ENCODE data around the gene PRCP.

Gene PRCP

DNA sequence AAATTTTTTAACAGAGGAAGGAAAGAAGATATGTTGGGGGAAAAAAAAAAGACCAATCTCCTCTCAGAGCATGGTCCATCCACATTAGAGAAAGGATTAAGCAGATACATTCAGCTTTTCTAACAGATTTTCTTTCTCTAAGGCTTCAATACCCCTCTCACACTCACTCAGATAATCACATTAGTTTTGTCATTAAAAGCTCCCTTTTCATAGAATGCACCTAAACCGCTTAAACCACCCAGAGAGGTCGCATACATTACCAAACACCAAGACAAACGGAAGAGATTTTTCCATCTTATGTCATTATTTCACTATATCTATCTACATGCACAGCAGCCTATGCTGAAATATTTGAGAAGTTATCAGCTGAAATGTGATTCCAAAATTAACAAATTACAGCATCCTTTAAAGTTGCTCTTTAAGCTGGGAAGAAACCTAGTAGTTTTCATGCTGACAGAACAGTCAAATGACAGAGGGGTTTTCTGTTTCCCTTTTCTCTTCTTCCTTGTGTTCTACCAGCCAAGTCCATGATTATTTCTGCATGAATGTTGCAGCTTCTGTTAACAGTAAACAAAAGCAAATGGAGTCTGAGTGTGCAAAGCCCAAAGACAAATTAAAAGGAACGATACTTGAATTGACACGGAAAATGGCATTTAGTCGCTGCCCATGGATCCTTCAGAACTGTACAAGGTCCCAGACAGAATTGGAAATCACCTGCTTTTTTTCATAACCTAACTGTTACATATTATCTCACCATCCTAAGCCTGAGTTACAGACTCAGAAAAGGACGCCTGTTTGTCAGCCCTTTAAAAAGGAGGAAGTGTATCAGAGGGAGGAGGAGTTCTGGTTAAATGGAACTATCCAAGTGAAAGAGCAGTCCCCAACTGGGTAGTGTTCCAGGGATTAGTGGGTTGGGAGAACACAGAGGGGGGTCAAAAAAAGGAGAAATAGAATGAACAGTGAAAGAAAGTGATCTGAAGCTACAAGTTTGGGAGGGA lies 54.6 kb downstream of the PRCP start:
- H3K4me3 ChIP-seq (ENCODE audit: low read length) = no peak overlapping the region
- DNase-seq (ENCODE audit: low read depth) = no peak
- TF ChIP-seq, protein P1, sequence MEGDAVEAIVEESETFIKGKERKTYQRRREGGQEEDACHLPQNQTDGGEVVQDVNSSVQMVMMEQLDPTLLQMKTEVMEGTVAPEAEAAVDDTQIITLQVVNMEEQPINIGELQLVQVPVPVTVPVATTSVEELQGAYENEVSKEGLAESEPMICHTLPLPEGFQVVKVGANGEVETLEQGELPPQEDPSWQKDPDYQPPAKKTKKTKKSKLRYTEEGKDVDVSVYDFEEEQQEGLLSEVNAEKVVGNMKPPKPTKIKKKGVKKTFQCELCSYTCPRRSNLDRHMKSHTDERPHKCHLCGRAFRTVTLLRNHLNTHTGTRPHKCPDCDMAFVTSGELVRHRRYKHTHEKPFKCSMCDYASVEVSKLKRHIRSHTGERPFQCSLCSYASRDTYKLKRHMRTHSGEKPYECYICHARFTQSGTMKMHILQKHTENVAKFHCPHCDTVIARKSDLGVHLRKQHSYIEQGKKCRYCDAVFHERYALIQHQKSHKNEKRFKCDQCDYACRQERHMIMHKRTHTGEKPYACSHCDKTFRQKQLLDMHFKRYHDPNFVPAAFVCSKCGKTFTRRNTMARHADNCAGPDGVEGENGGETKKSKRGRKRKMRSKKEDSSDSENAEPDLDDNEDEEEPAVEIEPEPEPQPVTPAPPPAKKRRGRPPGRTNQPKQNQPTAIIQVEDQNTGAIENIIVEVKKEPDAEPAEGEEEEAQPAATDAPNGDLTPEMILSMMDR (conservative IDR thresholded peaks at IDR 0.05; ENCODE audit: low read depth, low read length) = no peak

DNA sequence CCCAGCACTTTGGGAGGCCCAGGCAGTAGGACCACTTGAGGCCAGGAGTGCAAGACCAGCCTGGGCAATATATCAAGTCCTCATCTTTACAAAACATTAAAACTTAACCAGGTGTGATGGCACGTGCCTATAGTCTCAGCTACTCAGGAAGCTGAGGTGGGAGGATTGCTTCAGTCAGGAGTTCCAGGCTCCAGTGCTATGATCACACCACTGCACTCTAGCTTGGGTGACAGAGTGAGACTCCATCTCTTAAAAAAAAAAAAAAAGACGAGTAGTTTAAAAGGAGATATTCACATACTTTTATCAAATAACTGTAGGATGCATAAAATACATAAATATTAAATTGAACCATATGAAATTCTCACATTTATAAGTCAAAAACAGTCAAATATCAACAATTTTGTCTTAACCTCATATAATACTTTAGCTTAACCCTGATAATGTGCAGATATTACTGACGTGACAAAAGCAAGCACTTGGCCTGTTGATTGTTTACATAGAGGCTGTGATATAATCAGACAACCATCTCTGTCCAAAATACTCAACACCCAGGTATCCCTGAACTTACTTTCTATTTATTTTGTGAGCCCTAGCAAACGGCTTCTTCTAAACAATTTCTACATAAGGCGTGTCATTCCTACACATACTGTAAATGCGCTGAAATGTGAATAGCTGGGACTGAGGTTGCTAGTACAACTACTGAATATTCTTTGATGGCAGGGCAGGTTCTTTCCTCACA lies 57.0 kb downstream of the PRCP start:
- no peak for DNase-seq (ENCODE audit: low read depth)
- H3K4me3 ChIP-seq (ENCODE audit: low read length) = no peak overlapping the region
- TF ChIP-seq, protein P1 (conservative IDR thresholded peaks at IDR 0.05; ENCODE audit: low read depth, low read length) = no peak

DNA sequence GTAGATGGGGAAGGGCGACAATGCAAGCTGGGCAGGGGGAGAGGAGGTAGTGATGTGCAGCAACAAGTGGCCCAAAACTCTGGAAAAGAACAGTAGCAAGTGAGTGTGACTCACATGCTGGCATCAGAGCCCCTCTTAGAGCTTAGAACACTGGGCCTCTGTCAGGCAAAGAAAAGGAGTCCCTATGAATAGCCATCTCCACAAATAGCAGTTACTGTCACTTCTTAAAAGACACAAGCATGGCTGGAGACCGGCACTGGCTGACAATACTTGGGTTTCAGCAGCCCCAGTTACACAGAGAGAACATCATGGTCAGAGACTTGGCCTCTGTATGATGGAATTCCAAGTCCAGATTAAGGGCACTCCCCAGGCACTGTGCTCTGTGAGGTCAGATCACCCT lies 58.2 kb downstream of the PRCP start:
- no peak for DNase-seq (ENCODE audit: low read depth)
- TF ChIP-seq, protein P1 (conservative IDR thresholded peaks at IDR 0.05; ENCODE audit: low read depth, low read length) = no peak
- no peak overlapping the region for H3K4me3 ChIP-seq (ENCODE audit: low read length)

DNA sequence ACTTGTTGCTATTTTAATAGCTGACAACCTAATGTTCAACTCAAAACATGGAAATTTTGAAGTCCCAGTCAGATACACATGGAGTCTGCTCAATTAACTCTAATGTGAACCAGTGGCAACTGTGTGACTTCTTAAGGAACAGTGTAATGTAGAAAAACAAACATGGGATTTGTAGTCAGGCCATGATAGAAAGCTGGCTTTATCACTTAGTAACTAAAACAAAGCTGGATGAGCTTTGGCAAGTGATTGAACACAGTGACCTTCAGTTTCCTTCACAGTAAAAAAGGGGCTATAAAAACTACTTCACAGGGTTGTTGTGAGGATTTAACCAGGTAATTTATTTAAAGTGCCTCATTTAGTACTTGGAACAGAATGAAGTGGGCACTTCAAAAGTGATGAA lies 62.6 kb downstream of the PRCP start:
- DNase-seq (ENCODE audit: low read depth) = no peak
- TF ChIP-seq, protein P1 (conservative IDR thresholded peaks at IDR 0.05; ENCODE audit: low read depth, low read length) = no peak
- H3K4me3 ChIP-seq (ENCODE audit: low read length) = no peak overlapping the region

DNA sequence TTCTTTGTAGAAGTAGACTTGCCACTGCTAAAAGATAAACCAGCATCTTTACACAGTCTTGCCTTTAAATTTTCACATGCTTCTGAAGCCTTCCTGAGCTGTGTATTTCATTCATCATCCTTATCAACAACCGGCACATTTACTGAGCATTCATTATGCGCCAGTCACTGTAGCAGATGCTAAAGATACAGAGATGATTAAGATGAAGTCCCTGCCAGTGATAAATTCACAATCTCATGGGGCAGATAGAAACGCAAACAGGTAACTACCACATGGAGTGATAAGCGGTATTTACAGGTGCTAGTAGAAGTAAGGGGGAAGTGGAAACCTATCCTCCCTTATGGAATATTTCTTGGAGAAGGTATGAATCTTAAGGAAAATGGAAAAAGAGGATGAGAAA lies 67.2 kb downstream of the PRCP start:
- TF ChIP-seq, protein P1 (conservative IDR thresholded peaks at IDR 0.05; ENCODE audit: low read depth, low read length) = no peak
- no peak overlapping the region for H3K4me3 ChIP-seq (ENCODE audit: low read length)

DNA sequence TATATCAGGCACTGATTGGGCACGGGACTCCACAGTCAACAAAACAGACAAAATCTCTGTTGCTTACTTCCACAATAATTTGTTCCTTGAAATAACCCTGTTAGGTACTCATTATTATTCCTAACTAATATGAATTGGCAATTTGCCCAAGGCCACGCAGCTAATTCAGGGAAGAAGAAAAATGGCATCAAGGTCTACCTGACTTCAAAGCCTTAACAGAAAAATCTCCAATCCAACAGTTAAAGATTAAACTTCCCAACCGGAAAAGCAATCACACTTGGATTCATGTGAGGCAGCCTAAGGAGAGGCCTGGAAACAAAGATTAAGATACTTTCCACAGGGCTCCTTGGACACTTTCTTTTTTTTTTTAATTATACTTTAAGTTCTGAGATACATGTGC lies 68.9 kb downstream of the PRCP start:
- DNase-seq (ENCODE audit: low read depth) = no peak
- TF ChIP-seq, protein P1 (conservative IDR thresholded peaks at IDR 0.05; ENCODE audit: low read depth, low read length) = no peak
- H3K4me3 ChIP-seq (ENCODE audit: low read length) = no peak overlapping the region

More for the DNA sequence above, 67.2 kb downstream of the PRCP start:
- no peak for DNase-seq (ENCODE audit: low read depth)
